Endothelial cell (in vitro differentiated cells): ENCODE measurements around the gene HOXA3. TPM values are rescaled to one million over a fixed set of nuclear protein-coding genes. Genes with fewer than 3 reads are reported as not detected.

ENCODE experiments used
- DNase-seq: peaks from one replicate; pipeline ENCODE4 v3.0.0; 2021; ENCODE audit warnings: low spot score
- H3K27ac Mint-ChIP-seq: one replicate; pipeline ENCODE4 v1.8.0; 2021; ENCODE audit warnings: mixed read lengths, inconsistent platforms; ENCODE audit not compliant: unreplicated experiment
- H3K27me3 Mint-ChIP-seq: one replicate; pipeline ENCODE4 v1.8.0; 2021; ENCODE audit warnings: mild to moderate bottlenecking, moderate library complexity, mixed read lengths, inconsistent platforms; ENCODE audit not compliant: unreplicated experiment
- H3K36me3 Mint-ChIP-seq: one replicate; pipeline ENCODE4 v1.8.0; 2021; ENCODE audit warnings: mild to moderate bottlenecking, low read depth, mixed read lengths, inconsistent platforms; ENCODE audit not compliant: unreplicated experiment
- H3K4me1 Mint-ChIP-seq: one replicate; pipeline ENCODE4 v1.8.0; 2021; ENCODE audit warnings: mild to moderate bottlenecking, mixed read lengths, inconsistent platforms; ENCODE audit not compliant: unreplicated experiment
- H3K4me3 Mint-ChIP-seq: one replicate; pipeline ENCODE4 v1.8.0; 2021; ENCODE audit warnings: mild to moderate bottlenecking, mixed read lengths, inconsistent platforms; ENCODE audit not compliant: unreplicated experiment
- H3K9me3 Mint-ChIP-seq: one replicate; pipeline ENCODE4 v1.8.0; 2021; ENCODE audit warnings: mixed read lengths, inconsistent platforms; ENCODE audit not compliant: unreplicated experiment
- CTCF ChIP-seq: fragments of 200-600 bp; sonication (generic); IDR thresholded peaks from one replicate; pipeline ENCODE4 v1.5.0; 2021; ENCODE audit warnings: antibody characterized with exemption; ENCODE audit not compliant: unreplicated experiment
- total RNA-seq: library from RNA; stranded (reverse); fragmentation: NEBNext Ultra II Directional; extraction: Animal tissue kit (Norgen Biotek cat#: 25700); gene quantifications from one replicate; pipeline ENCODE4 v1.2.1, GENCODE V29; 2021; ENCODE audit not compliant: unreplicated experiment

The HOXA3 gene
- total RNA-seq, 1 donor from 2014 or later, result 0.13 TPM

- H3K4me3 Mint-ChIP-seq, result no peak overlapping the region
- peaks cover 42% of the 10 kb centered on the region for H3K27me3 Mint-ChIP-seq
- no peak for TF ChIP-seq CTCF
- no peak overlapping the region for H3K27ac Mint-ChIP-seq
- no peaks in the 10 kb centered on the region for H3K9me3 Mint-ChIP-seq
- H3K36me3 Mint-ChIP-seq, result peaks cover 6% of the 10 kb centered on the region
- DNase-seq, result no peak
- peaks cover 9% of the 10 kb centered on the region for H3K4me1 Mint-ChIP-seq
Observed at GRCh38 chr7:27194686-27195379, 42.5 kb upstream of the HOXA3 start.

- Mint-ChIP-seq H3K4me1 (peaks cover 17% of the 10 kb centered on the region), H3K9me3 (no peaks in the 10 kb centered on the region)
Observed at GRCh38 chr7:27194002-27194352, 41.6 kb upstream of the HOXA3 start.

GRCh38 chr7:27193335-27194001, 41.1 kb upstream of the HOXA3 start:
- peaks cover 17% of the 10 kb centered on the region for H3K4me1 Mint-ChIP-seq
- no peak for TF ChIP-seq CTCF
- DNase-seq, result no peak
- H3K9me3 Mint-ChIP-seq, result no peaks in the 10 kb centered on the region
- H3K27ac Mint-ChIP-seq, result no peak overlapping the region
- peaks cover 45% of the 10 kb centered on the region for H3K27me3 Mint-ChIP-seq
- no peak overlapping the region for H3K4me3 Mint-ChIP-seq
- H3K36me3 Mint-ChIP-seq, result peaks cover 6% of the 10 kb centered on the region

More at GRCh38 chr7:27194002-27194352, 41.6 kb upstream of the HOXA3 start:
- H3K27me3 Mint-ChIP-seq, result peaks cover 42% of the 10 kb centered on the region
- no peak overlapping the region for H3K4me3 Mint-ChIP-seq
- TF ChIP-seq CTCF, result no peak
- no peak overlapping the region for H3K27ac Mint-ChIP-seq
- H3K36me3 Mint-ChIP-seq, result peaks cover 6% of the 10 kb centered on the region
- no peak for DNase-seq

- H3K9me3 Mint-ChIP-seq, result no peaks in the 10 kb centered on the region
- peaks cover 6% of the 10 kb centered on the region for H3K36me3 Mint-ChIP-seq
- H3K4me1 Mint-ChIP-seq, result peaks cover 24% of the 10 kb centered on the region
- no peak for TF ChIP-seq CTCF
- DNase-seq, result no peak
- H3K27me3 Mint-ChIP-seq, result peaks cover 43% of the 10 kb centered on the region
- no peak overlapping the region for H3K27ac Mint-ChIP-seq
- H3K4me3 Mint-ChIP-seq, result no peak overlapping the region
Observed at GRCh38 chr7:27192546-27193334, 40.4 kb upstream of the HOXA3 start.
